ENCODE results near the gene CTRB2. TPM values are rescaled to one million over a fixed set of nuclear protein-coding genes. Genes with fewer than 3 reads are reported as not detected.

CTRB2 gene
- total RNA-seq, 4 donors from 2014 or later, result 1.9 TPM; not detected in 3

- peak in 1 of 2 donors; percentile 57 for DNase-seq (ENCODE audit: low spot score in 2 of 2)
- intact Hi-C loops (cut with DNase I; ENCODE audit: low total_unique reads), result loop anchor here (10.0 kb wide), 1 partner anchor 568 kb away; no protein-coding TSS in a partner anchor
- 76 to 81% methylated on average over 8 of the region's 9 CpGs for WGBS, 2 donors
- H3K4me3 ChIP-seq (ENCODE audit: low read depth, poor library complexity, severe bottlenecking), result no peak overlapping the region
- TF ChIP-seq CTCF (IDR thresholded peaks at IDR 0.05) (no peak), POLR2A (IDR thresholded peaks at IDR 0.05) (no peak)
Observed at GRCh38 chr16:75196836-75197235, 10.1 kb downstream of the CTRB2 start.

- WGBS, 2 donors, result 83% methylated on average over 24 of the region's 24 CpGs
- H3K4me3 ChIP-seq (ENCODE audit: low read depth, poor library complexity, severe bottlenecking), result no peak overlapping the region
- TF ChIP-seq POLR2A (IDR thresholded peaks at IDR 0.05) (no peak), CTCF (IDR thresholded peaks at IDR 0.05) (no peak)
- DNase-seq (ENCODE audit: low spot score in 2 of 2), result peak in 1 of 2 donors; percentile 76
- intact Hi-C loops (cut with DNase I; ENCODE audit: low total_unique reads), result loop anchor here (10.0 kb wide), 1 partner anchor 569 kb away; no protein-coding TSS in a partner anchor
Observed at GRCh38 chr16:75195811-75196790, 10.9 kb downstream of the CTRB2 start.

GRCh38 chr16:75193730-75194444 lies 13.1 kb downstream of the CTRB2 start:
- H3K4me3 ChIP-seq (ENCODE audit: low read depth, poor library complexity, severe bottlenecking), result no peak overlapping the region
- intact Hi-C loops (cut with DNase I; ENCODE audit: low total_unique reads), result loop anchor here (10.0 kb wide), 1 partner anchor 571 kb away; no protein-coding TSS in a partner anchor
- WGBS, 2 donors, result 84 to 87% methylated on average over 10 of the region's 10 CpGs
- DNase-seq (ENCODE audit: low spot score in 2 of 2), result peak in 1 of 2 donors; percentile 65
- TF ChIP-seq POLR2A (IDR thresholded peaks at IDR 0.05), result no peak
- TF ChIP-seq CTCF (IDR thresholded peaks at IDR 0.05), result no peak

GRCh38 chr16:75193265-75193650 lies 13.7 kb downstream of the CTRB2 start:
- intact Hi-C loops (cut with DNase I; ENCODE audit: low total_unique reads), result loop anchor here (10.0 kb wide), 1 partner anchor 572 kb away; no protein-coding TSS in a partner anchor
- TF ChIP-seq CTCF (IDR thresholded peaks at IDR 0.05) (no peak), POLR2A (IDR thresholded peaks at IDR 0.05) (no peak)
- 73 to 84% methylated on average over 4 of the region's 4 CpGs for WGBS, 2 donors
- no peak for DNase-seq (ENCODE audit: low spot score in 2 of 2)
- H3K4me3 ChIP-seq (ENCODE audit: low read depth, poor library complexity, severe bottlenecking), result no peak overlapping the region

- no peak overlapping the region for H3K4me3 ChIP-seq (ENCODE audit: low read depth, poor library complexity, severe bottlenecking)
- 74 to 76% methylated on average over 21 of the region's 21 CpGs for WGBS, 2 donors
- peak in 1 of 2 donors; percentile 48 for DNase-seq (ENCODE audit: low spot score in 2 of 2)
- no peak for TF ChIP-seq POLR2A (IDR thresholded peaks at IDR 0.05)
- TF ChIP-seq CTCF (IDR thresholded peaks at IDR 0.05), result no peak
- intact Hi-C loops (cut with DNase I; ENCODE audit: low total_unique reads), result loop anchor here (10.0 kb wide), 1 partner anchor 572 kb away; no protein-coding TSS in a partner anchor
Observed at GRCh38 chr16:75192606-75193264, 14.2 kb downstream of the CTRB2 start.

All from lower leg skin (tissue), 4 donors.